GM12874 (cell line): ENCODE measurements around the gene OR6V1.

Experiments used
- TF ChIP-seq, protein P1 (sequence below): IDR thresholded peaks from 2 replicates; pipeline ENCODE4 v1.5.1; 2011; ENCODE audit warnings: low read depth, mild to moderate bottlenecking, control low read depth, low read length, moderate library complexity; ENCODE audit not compliant: insufficient read depth

Gene OR6V1

DNA sequence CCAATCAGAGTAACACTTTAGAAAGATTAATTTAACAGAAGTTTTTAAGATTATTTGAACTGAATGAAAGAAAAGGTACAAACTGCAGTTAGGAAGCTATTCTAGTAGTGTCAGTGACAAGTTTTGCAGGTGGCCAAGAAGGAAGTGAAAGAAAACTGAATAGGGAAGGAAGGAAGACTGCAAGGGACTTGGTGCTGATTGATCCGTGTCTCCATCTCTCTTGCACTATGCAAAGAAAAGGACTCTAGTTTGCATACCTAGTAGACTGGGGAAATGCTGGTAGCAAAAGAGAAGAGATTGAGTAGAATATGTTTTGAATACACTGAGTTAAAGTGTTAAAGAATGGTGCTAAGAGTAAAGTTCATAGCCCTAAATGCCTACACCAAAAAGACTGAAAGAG is 33.0 kb downstream of the OR6V1 start:
- TF ChIP-seq, protein P1, sequence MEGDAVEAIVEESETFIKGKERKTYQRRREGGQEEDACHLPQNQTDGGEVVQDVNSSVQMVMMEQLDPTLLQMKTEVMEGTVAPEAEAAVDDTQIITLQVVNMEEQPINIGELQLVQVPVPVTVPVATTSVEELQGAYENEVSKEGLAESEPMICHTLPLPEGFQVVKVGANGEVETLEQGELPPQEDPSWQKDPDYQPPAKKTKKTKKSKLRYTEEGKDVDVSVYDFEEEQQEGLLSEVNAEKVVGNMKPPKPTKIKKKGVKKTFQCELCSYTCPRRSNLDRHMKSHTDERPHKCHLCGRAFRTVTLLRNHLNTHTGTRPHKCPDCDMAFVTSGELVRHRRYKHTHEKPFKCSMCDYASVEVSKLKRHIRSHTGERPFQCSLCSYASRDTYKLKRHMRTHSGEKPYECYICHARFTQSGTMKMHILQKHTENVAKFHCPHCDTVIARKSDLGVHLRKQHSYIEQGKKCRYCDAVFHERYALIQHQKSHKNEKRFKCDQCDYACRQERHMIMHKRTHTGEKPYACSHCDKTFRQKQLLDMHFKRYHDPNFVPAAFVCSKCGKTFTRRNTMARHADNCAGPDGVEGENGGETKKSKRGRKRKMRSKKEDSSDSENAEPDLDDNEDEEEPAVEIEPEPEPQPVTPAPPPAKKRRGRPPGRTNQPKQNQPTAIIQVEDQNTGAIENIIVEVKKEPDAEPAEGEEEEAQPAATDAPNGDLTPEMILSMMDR = no peak

DNA sequence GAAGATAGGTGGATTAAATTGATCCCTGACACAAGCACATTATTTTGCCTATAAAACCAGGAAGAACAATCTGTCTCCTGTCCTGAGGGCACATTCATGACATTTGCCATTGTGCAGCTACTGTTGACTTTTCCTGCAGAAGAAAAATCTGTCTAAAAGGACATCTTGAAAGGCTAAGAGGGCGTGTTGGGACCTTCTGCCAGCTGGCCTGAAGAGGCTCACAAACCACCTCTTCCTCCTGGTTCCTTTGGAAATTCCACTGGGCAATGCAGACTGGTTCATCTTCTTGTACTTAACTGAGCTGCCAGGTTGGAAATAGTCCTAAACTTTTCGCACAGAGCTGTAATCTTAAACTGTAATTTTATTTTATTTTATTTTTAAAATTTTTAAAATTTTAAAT is 44.0 kb downstream of the OR6V1 start:
- TF ChIP-seq, protein P1 = no peak
